ENCODE results near the gene PTGIR. TPM values are rescaled to one million over a fixed set of nuclear protein-coding genes. Genes with fewer than 3 reads are reported as not detected.

PTGIR gene
- 0.46 TPM in 1 of 2 replicates, not detected in the other for total RNA-seq (ENCODE audit: low replicate concordance)
- long read RNA-seq: 0 reads

- H3K4me3 Mint-ChIP-seq: no peak within 1 kb of the TSS
- H3K27ac Mint-ChIP-seq: peak within 1 kb of the TSS; percentile 26
- no peak for DNase-seq (ENCODE audit: extremely low spot score, unreplicated experiment)
- H3K4me1 Mint-ChIP-seq (ENCODE audit: unreplicated experiment): peaks cover 4% of the 10 kb centered on the region
- H3K9me3 Mint-ChIP-seq: no peaks in the 10 kb centered on the region
- no peaks in the 10 kb centered on the region for H3K36me3 Mint-ChIP-seq
- no peaks in the 10 kb centered on the region for H3K27me3 Mint-ChIP-seq
- TF ChIP-seq, protein P1, sequence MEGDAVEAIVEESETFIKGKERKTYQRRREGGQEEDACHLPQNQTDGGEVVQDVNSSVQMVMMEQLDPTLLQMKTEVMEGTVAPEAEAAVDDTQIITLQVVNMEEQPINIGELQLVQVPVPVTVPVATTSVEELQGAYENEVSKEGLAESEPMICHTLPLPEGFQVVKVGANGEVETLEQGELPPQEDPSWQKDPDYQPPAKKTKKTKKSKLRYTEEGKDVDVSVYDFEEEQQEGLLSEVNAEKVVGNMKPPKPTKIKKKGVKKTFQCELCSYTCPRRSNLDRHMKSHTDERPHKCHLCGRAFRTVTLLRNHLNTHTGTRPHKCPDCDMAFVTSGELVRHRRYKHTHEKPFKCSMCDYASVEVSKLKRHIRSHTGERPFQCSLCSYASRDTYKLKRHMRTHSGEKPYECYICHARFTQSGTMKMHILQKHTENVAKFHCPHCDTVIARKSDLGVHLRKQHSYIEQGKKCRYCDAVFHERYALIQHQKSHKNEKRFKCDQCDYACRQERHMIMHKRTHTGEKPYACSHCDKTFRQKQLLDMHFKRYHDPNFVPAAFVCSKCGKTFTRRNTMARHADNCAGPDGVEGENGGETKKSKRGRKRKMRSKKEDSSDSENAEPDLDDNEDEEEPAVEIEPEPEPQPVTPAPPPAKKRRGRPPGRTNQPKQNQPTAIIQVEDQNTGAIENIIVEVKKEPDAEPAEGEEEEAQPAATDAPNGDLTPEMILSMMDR (conservative IDR thresholded peaks at IDR 0.05): no peak
These were observed at the start of gene PTGIR for GRCh38 chr19:46624958-46625661. Gene PTGIR (minus strand): TSS chr19:46625089. CDS start chr19:46624225, 864 bp downstream.

DNA sequence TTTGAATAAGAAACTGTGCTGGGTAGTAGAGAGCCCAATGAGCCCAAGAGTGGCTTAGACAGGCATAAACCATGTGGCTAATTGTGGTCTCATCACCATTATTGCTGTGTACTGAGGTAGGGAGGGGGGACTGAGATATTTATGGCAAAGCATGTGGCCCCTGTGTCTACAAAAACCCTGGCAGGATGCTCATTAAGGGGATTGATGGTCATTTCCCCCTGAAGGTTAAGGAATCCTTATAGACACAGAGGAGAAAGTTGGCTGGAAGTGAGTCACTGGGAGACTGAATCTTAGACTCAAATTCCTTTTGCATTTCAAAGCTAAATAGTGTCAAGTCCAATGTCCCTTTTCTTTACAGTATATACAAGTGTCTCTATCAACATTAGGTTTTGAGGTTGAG, 45.9 kb upstream of the PTGIR start:
- no peak for DNase-seq (ENCODE audit: extremely low spot score, unreplicated experiment)
- peaks cover 12% of the 10 kb centered on the region for H3K36me3 Mint-ChIP-seq
- no peak overlapping the region for H3K27ac Mint-ChIP-seq
- no peak overlapping the region for H3K4me3 Mint-ChIP-seq
- no peaks in the 10 kb centered on the region for H3K4me1 Mint-ChIP-seq (ENCODE audit: unreplicated experiment)
- H3K27me3 Mint-ChIP-seq: no peaks in the 10 kb centered on the region
- no peaks in the 10 kb centered on the region for H3K9me3 Mint-ChIP-seq
- TF ChIP-seq, protein P1 (conservative IDR thresholded peaks at IDR 0.05): no peak

DNA sequence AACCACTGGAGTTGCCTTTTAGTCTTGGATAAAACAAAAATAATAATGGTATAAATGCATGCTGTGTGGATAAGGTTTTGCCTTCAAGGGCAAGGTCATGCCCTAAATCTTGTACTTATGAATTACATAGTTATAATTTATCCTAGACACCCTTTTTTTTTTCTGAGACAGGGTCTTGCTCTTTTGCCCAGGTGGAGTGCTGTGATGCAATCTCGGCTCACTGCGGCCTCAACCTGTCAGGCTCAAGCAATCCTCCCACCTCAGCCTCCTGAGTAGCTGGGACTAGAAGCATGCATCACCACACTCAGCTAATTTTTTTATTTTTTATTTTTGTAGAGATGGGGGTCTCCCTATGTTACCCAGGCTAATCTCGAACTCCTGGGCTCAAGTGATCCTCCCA, 43.8 kb upstream of the PTGIR start:
- no peak for DNase-seq (ENCODE audit: extremely low spot score, unreplicated experiment)
- Mint-ChIP-seq H3K36me3 (peaks cover 3% of the 10 kb centered on the region), H3K27ac (no peak overlapping the region), H3K27me3 (no peaks in the 10 kb centered on the region), H3K4me3 (no peak overlapping the region), H3K4me1 (ENCODE audit: unreplicated experiment) (no peaks in the 10 kb centered on the region), H3K9me3 (no peaks in the 10 kb centered on the region)
- TF ChIP-seq, protein P1 (conservative IDR thresholded peaks at IDR 0.05): no peak

DNA sequence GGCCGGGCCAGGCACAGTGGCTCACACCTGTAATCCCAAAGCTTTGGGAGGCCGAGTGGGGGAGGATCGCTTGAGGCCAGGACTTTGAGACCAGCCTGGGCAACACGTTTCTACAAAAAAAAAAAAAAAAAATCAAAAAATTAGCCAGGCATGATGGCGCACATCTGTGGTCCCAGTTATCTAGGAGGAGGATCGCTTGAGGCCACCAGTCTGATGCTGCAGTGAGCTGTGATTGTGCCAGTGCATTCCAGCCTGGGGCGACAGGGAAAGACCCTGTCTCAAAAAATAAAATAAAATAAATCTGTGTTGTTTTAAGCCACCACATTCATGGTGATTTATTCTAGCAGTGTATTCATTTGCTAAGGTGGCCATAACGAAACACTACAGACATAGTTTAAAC, 40.2 kb upstream of the PTGIR start:
- H3K36me3 Mint-ChIP-seq: peaks cover 3% of the 10 kb centered on the region
- H3K27ac Mint-ChIP-seq: no peak overlapping the region
- peaks cover 8% of the 10 kb centered on the region for H3K27me3 Mint-ChIP-seq
- no peak for DNase-seq (ENCODE audit: extremely low spot score, unreplicated experiment)
- H3K4me1 Mint-ChIP-seq (ENCODE audit: unreplicated experiment): peaks cover 10% of the 10 kb centered on the region
- H3K9me3 Mint-ChIP-seq: no peaks in the 10 kb centered on the region
- no peak overlapping the region for H3K4me3 Mint-ChIP-seq
- TF ChIP-seq, protein P1 (conservative IDR thresholded peaks at IDR 0.05): no peak

- H3K27ac Mint-ChIP-seq: peak overlapping the region; percentile 92
These were observed 37.1 kb upstream of the PTGIR start for GRCh38 chr19:46661735-46662592.

More at GRCh38 chr19:46661735-46662592, 37.1 kb upstream of the PTGIR start:
- TF ChIP-seq, protein P1 (conservative IDR thresholded peaks at IDR 0.05): peak; percentile 93
- Mint-ChIP-seq H3K36me3 (no peaks in the 10 kb centered on the region), H3K27me3 (peaks cover 22% of the 10 kb centered on the region), H3K4me3 (peak overlapping the region; percentile 86), H3K4me1 (ENCODE audit: unreplicated experiment) (peaks cover 19% of the 10 kb centered on the region), H3K9me3 (no peaks in the 10 kb centered on the region)
- peak; percentile 87 for DNase-seq (ENCODE audit: extremely low spot score, unreplicated experiment)
